Trophoblast cell (in vitro differentiated cells and primary cell): Measurements from ENCODE around the gene PPM1H.

Experiments
- DNase-seq, 2 donors: peaks; one replicate each; pipeline ENCODE4 v3.0.0-alpha.2; 2016
- H2AFZ ChIP-seq: 2 replicates; pipeline ENCODE4 v1.6.1; 2013; ENCODE audit warnings: low read length, moderate library complexity, mild to moderate bottlenecking; ENCODE audit not compliant: insufficient read depth, poor library complexity
- H2AK5ac ChIP-seq: 2 replicates; pipeline ENCODE4 v1.6.1; 2013; ENCODE audit warnings: mild to moderate bottlenecking, low read length
- H2BK120ac ChIP-seq: 2 replicates; pipeline ENCODE4 v1.6.1; 2013; ENCODE audit warnings: low read length, mild to moderate bottlenecking, moderate library complexity; ENCODE audit not compliant: insufficient read depth, poor library complexity
- H2BK12ac ChIP-seq: 2 replicates; pipeline ENCODE4 v1.6.1; 2013; ENCODE audit warnings: mild to moderate bottlenecking, low read length, moderate library complexity
- H2BK5ac ChIP-seq: 2 replicates; pipeline ENCODE4 v1.6.1; 2013; ENCODE audit warnings: low read length, low read depth, moderate library complexity, mild to moderate bottlenecking; ENCODE audit not compliant: poor library complexity
- H3K14ac ChIP-seq: 2 replicates; pipeline ENCODE4 v1.6.1; 2013; ENCODE audit warnings: mild to moderate bottlenecking, low read length
- H3K18ac ChIP-seq: 2 replicates; pipeline ENCODE4 v1.6.1; 2013; ENCODE audit warnings: mild to moderate bottlenecking, low read length
- H3K23ac ChIP-seq: 2 replicates; pipeline ENCODE4 v1.6.1; 2013; ENCODE audit warnings: low read length
- H3K27ac ChIP-seq: 2 replicates; pipeline ENCODE4 v1.5.1; 2013; ENCODE audit warnings: low read depth, mild to moderate bottlenecking, inconsistent platforms, low read length, moderate library complexity
- H3K27me3 ChIP-seq: 2 replicates; pipeline ENCODE4 v1.6.1; 2013; ENCODE audit warnings: inconsistent platforms, mild to moderate bottlenecking, low read length, moderate library complexity; ENCODE audit not compliant: insufficient read depth
- H3K36me3 ChIP-seq, 2 experiments: 1 replicate in 1 of 2; 2 replicates in 1 of 2; pipeline ENCODE4 v1.6.1; 2013; ENCODE audit warnings: low read length in 2 of 2, mild to moderate bottlenecking in 2 of 2, moderate library complexity in 1 of 2; ENCODE audit not compliant: insufficient read depth in 2 of 2, control insufficient read depth in 1 of 2
- H3K4ac ChIP-seq: 2 replicates; pipeline ENCODE4 v1.6.1; 2013; ENCODE audit warnings: low read depth, mild to moderate bottlenecking, low read length, moderate library complexity
- H3K4me1 ChIP-seq, 2 experiments: 1 replicate in 1 of 2; 2 replicates in 1 of 2; pipeline ENCODE4 v1.6.1; 2013; ENCODE audit warnings: low read length in 2 of 2, mild to moderate bottlenecking in 2 of 2, moderate library complexity in 1 of 2; ENCODE audit not compliant: insufficient read depth in 2 of 2, control insufficient read depth in 1 of 2
- H3K4me2 ChIP-seq: 2 replicates; pipeline ENCODE4 v1.6.1; 2013; ENCODE audit warnings: inconsistent platforms, mild to moderate bottlenecking, low read length, moderate library complexity
- H3K4me3 ChIP-seq: 2 replicates; pipeline ENCODE4 v1.5.1; 2013; ENCODE audit warnings: mild to moderate bottlenecking, low read depth, low read length, inconsistent platforms
- H3K79me1 ChIP-seq: one replicate; pipeline ENCODE4 v1.6.1; 2013; ENCODE audit warnings: low read length
- H3K79me2 ChIP-seq: 2 replicates; pipeline ENCODE4 v1.6.1; 2013; ENCODE audit warnings: low read length, mild to moderate bottlenecking; ENCODE audit not compliant: control insufficient read depth, insufficient read depth, poor library complexity
- H3K9ac ChIP-seq: 2 replicates; pipeline ENCODE4 v1.6.1; 2013; ENCODE audit warnings: mild to moderate bottlenecking, low read length
- H3K9me3 ChIP-seq: 2 replicates; pipeline ENCODE4 v1.6.1; 2013; ENCODE audit warnings: low read depth, mild to moderate bottlenecking, control low read depth, inconsistent platforms, low read length; ENCODE audit not compliant: insufficient read depth
- H4K12ac ChIP-seq: 2 replicates; pipeline ENCODE4 v1.6.1; 2013; ENCODE audit warnings: low read depth, mild to moderate bottlenecking, low read length, moderate library complexity
- H4K8ac ChIP-seq: 2 replicates; pipeline ENCODE4 v1.6.1; 2013; ENCODE audit warnings: low read depth, mild to moderate bottlenecking, low read length, moderate library complexity
- H4K91ac ChIP-seq: one replicate; pipeline ENCODE4 v1.6.1; 2013; ENCODE audit warnings: low read depth, mild to moderate bottlenecking, low read length, moderate library complexity
- WGBS: extraction: QIAGEN DNeasy Blood & Tissue Kit; methylation state at CpG from one replicate; pipeline ENCODE4 v1.1.7; 2013; ENCODE audit warnings: missing lambda C conversion rate; ENCODE audit not compliant: insufficient read length, insufficient coverage; ENCODE audit errors: extremely low coverage; 5-methylcytosine and 5-hydroxymethylcytosine counted together

The PPM1H gene

DNA sequence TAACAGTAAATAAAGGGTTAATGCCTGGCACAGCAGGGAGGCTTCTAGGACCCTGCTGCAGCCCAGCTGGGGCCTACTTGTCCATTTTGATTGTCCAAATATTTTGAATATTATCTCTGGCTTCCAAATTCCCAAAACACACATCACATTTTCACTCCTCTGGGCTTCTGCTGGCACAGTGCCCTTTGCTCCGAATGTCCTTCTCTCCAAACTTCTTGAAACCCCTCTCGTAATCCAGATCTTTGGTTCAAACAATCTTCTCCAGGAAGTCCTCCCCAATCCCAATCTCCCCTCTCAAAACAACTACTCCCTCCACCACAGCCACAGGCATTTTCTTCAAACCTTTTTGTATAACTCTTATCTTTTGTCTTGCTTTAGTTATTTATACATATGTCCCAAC, 225.6 kb downstream of the PPM1H start:
- no peak overlapping the region for H3K27ac ChIP-seq
- H2AFZ ChIP-seq: no peak overlapping the region
- no peaks in the 10 kb centered on the region for H3K79me1 ChIP-seq
- no peaks in the 10 kb centered on the region for H3K36me3 ChIP-seq
- no peak overlapping the region for H4K8ac ChIP-seq
- H3K9ac ChIP-seq: no peak overlapping the region
- no peak overlapping the region for H3K4me3 ChIP-seq
- H3K79me2 ChIP-seq: no peaks in the 10 kb centered on the region
- H3K14ac ChIP-seq: no peak overlapping the region
- peak in 1 of 2 donors; percentile 27 for DNase-seq
- H2BK120ac ChIP-seq: no peak overlapping the region
- no peaks in the 10 kb centered on the region for H3K9me3 ChIP-seq
- no peak overlapping the region for H3K4me2 ChIP-seq
- H3K4me1 ChIP-seq: no peaks in the 10 kb centered on the region
- H3K18ac ChIP-seq: no peak overlapping the region
- H3K27me3 ChIP-seq: no peaks in the 10 kb centered on the region
- no peak overlapping the region for H2AK5ac ChIP-seq
- H2BK5ac ChIP-seq: no peak overlapping the region
- no peak overlapping the region for H4K91ac ChIP-seq
- no peak overlapping the region for H4K12ac ChIP-seq
- H3K4ac ChIP-seq: no peak overlapping the region
- WGBS: no CpG with 5 or more reads among the region's 2 CpGs
- no peak overlapping the region for H2BK12ac ChIP-seq
- no peak overlapping the region for H3K23ac ChIP-seq

DNA sequence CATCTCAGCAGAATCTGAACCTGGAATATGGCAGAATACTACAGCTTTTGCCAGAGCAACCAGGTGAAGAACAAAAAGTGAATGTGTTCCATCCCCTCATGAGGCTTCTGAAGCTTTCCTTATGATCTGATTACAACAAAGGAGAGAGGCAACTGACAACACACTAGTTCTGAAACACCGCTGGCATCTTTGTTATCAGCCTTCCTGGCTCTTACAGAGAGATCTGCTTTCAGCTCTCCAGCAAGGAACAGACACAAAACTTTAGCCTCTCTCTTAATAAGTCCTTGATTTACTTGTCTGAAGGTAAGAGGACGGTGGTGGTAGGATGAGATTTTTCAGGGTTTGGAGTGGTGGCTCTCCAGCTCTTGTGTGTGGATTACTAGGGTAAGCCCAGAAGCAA, 227.0 kb downstream of the PPM1H start:
- Histone ChIP-seq H3K79me1 (no peaks in the 10 kb centered on the region), H3K9me3 (no peaks in the 10 kb centered on the region), H3K27ac (no peak overlapping the region), H3K79me2 (no peaks in the 10 kb centered on the region), H3K14ac (no peak overlapping the region), H3K4ac (no peak overlapping the region), H3K18ac (no peak overlapping the region), H3K9ac (no peak overlapping the region), H2BK120ac (no peak overlapping the region), H2AK5ac (no peak overlapping the region), H2AFZ (no peak overlapping the region), H2BK5ac (no peak overlapping the region), H2BK12ac (no peak overlapping the region), H3K4me1 (peaks cover 4 to 6% of the 10 kb centered on the region in 2 experiments), H3K4me3 (no peak overlapping the region), H3K27me3 (no peaks in the 10 kb centered on the region), H4K91ac (no peak overlapping the region), H3K4me2 (no peak overlapping the region), H3K23ac (no peak overlapping the region), H4K12ac (no peak overlapping the region), H4K8ac (no peak overlapping the region), H3K36me3 (no peaks in the 10 kb centered on the region)
- no CpG with 5 or more reads among the region's 2 CpGs for WGBS
- DNase-seq: no peak

DNA sequence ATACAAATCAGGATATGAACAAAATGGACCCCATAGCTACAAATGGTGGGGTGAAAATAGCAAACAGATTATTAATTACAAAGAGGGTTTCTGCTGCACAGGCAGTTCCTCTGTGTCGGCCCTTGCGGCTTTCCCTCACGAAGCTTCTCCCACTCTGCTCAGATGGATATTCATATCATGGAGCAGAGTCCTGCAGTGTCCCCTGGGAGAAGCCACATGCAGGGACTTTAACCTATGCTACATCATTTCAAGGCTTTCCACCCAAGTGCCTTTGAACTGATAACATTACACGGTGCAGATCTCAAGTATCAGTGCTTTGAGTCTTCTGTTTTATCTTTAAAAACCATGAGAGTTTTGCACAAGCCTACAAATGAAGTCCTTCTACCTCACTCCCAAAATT, 229.1 kb downstream of the PPM1H start:
- H3K14ac ChIP-seq: no peak overlapping the region
- no peak for DNase-seq
- H3K4me2 ChIP-seq: no peak overlapping the region
- no peak overlapping the region for H3K23ac ChIP-seq
- peaks cover 11 to 12% of the 10 kb centered on the region in 2 experiments for H3K4me1 ChIP-seq
- no peak overlapping the region for H4K12ac ChIP-seq
- H3K4ac ChIP-seq: no peak overlapping the region
- H3K9me3 ChIP-seq: no peaks in the 10 kb centered on the region
- H4K91ac ChIP-seq: no peak overlapping the region
- no peak overlapping the region for H3K27ac ChIP-seq
- no peak overlapping the region for H4K8ac ChIP-seq
- no CpG with 5 or more reads among the region's 4 CpGs for WGBS
- no peak overlapping the region for H2AK5ac ChIP-seq
- no peak overlapping the region for H2BK5ac ChIP-seq
- H3K36me3 ChIP-seq: no peaks in the 10 kb centered on the region
- H3K9ac ChIP-seq: no peak overlapping the region
- H3K4me3 ChIP-seq: no peak overlapping the region
- H2BK120ac ChIP-seq: no peak overlapping the region
- H2AFZ ChIP-seq: no peak overlapping the region
- H3K18ac ChIP-seq: no peak overlapping the region
- H3K79me1 ChIP-seq: peaks cover 2% of the 10 kb centered on the region
- H2BK12ac ChIP-seq: no peak overlapping the region
- no peaks in the 10 kb centered on the region for H3K27me3 ChIP-seq
- no peaks in the 10 kb centered on the region for H3K79me2 ChIP-seq

DNA sequence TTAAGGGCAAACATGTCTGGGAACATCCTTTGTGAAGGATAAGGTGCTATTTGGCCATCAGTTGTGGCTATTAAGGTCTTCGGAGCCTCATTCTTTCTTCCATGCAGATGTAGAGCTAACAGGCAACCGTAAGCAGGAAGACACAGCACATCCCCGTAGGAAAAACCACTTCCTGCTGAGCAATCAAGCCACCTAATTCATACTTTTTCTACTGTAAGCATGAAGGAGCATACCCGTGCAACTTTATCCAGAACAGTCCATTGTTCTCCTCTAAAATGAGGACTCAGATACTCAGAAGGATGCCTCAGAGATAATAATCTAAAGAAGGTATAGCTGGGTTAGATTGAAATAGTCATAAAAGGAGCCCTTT, 232.0 kb downstream of the PPM1H start:
- H3K18ac ChIP-seq: no peak overlapping the region
- no peak overlapping the region for H3K23ac ChIP-seq
- H2AK5ac ChIP-seq: no peak overlapping the region
- H4K91ac ChIP-seq: no peak overlapping the region
- H3K9me3 ChIP-seq: no peaks in the 10 kb centered on the region
- no peak overlapping the region for H2BK120ac ChIP-seq
- no peak overlapping the region for H3K9ac ChIP-seq
- no peak overlapping the region for H4K12ac ChIP-seq
- no peak overlapping the region for H3K14ac ChIP-seq
- H3K27me3 ChIP-seq: no peaks in the 10 kb centered on the region
- peaks cover 2% of the 10 kb centered on the region for H3K79me1 ChIP-seq
- H3K4me1 ChIP-seq: peaks cover 11 to 12% of the 10 kb centered on the region in 2 experiments
- H3K79me2 ChIP-seq: no peaks in the 10 kb centered on the region
- no peak for DNase-seq
- H3K27ac ChIP-seq: no peak overlapping the region
- H3K4me2 ChIP-seq: no peak overlapping the region
- no peak overlapping the region for H3K4me3 ChIP-seq
- no peak overlapping the region for H2BK12ac ChIP-seq
- no peak overlapping the region for H4K8ac ChIP-seq
- no peak overlapping the region for H3K4ac ChIP-seq
- no peak overlapping the region for H2BK5ac ChIP-seq
- no peak overlapping the region for H2AFZ ChIP-seq
- whole genome bisulfite sequencing: no CpG with 5 or more reads among the region's 4 CpGs
- no peaks in the 10 kb centered on the region for H3K36me3 ChIP-seq
